GM12865 (cell line): Measurements from ENCODE around the gene ASCL5.

ENCODE experiments used
- DNase-seq: peaks from one replicate; pipeline ENCODE4 v3.0.0; 2010; ENCODE audit warnings: low read depth
- H3K4me3 ChIP-seq: 2 replicates; pipeline ENCODE4 v1.5.1; 2011; ENCODE audit warnings: mild to moderate bottlenecking, low read depth, low read length, control low read depth
- TF ChIP-seq, protein P1 (sequence below): IDR thresholded peaks from 2 replicates; pipeline ENCODE4 v1.5.1; 2011; ENCODE audit warnings: low read length, control low read depth, low read depth, inconsistent platforms; ENCODE audit not compliant: insufficient read depth; ENCODE audit errors: missing control alignments

ASCL5 gene

DNA sequence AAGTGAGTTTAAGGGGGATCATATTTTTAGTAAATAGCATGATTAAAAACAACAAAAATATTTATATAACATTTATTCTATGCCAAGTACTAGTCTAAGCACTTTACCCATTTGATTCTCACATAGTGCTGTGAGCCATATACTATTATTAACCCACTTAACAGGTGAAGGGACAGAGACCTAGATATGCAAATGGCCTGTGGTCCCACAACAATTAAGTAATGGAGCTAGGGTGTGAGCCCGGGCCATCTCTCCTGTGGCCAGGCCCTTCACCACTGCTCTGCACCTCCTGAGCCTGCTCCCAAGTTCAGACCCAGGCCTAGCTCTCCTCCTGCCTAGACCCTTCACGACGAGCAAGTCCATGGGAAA is 537 bp downstream of the ASCL5 start:
- TF ChIP-seq, protein P1, sequence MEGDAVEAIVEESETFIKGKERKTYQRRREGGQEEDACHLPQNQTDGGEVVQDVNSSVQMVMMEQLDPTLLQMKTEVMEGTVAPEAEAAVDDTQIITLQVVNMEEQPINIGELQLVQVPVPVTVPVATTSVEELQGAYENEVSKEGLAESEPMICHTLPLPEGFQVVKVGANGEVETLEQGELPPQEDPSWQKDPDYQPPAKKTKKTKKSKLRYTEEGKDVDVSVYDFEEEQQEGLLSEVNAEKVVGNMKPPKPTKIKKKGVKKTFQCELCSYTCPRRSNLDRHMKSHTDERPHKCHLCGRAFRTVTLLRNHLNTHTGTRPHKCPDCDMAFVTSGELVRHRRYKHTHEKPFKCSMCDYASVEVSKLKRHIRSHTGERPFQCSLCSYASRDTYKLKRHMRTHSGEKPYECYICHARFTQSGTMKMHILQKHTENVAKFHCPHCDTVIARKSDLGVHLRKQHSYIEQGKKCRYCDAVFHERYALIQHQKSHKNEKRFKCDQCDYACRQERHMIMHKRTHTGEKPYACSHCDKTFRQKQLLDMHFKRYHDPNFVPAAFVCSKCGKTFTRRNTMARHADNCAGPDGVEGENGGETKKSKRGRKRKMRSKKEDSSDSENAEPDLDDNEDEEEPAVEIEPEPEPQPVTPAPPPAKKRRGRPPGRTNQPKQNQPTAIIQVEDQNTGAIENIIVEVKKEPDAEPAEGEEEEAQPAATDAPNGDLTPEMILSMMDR, result no peak
- no peak overlapping the region for H3K4me3 ChIP-seq
- no peak for DNase-seq

DNA sequence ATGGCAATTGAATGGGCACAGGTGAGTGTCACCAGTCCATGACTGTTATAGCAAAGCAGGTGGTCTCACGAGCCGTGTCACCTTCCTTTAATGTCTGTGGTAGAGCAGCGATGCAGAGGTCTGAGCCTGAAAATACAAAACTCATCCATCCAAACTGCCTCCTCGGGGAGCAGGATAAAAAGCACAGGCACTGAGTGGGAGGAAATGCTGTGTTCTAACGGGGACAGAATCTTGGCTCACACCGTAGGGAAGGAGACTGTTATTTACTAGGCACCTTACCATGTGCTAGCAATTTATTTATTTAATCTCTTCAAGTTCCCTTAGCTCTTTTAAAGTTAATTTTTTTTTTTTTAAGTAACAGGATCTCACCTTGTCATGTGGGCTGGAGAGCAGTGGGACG is 1.2 kb downstream of the ASCL5 start:
- TF ChIP-seq, protein P1, result no peak
- no peak overlapping the region for H3K4me3 ChIP-seq
- no peak for DNase-seq

DNA sequence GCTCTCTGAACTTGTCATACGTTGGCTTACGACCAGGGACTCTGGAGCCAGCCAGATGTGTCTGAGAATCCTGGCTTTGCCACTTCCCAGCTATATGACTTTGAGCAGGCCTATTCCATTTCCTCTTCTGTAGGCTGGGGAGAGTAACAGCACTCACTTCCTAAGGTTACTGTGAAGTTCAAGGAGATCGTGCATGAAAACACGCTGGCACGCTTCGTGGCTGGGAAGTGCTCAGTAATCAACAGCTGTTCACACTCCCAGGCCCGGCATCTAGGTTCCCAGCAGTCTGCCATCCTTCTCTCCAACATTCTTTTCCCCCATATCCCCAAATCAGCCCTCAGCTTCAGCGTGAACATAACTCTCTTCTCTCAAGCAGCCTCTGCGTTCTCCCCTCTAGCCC is 2.0 kb downstream of the ASCL5 start:
- TF ChIP-seq, protein P1, result no peak

DNA sequence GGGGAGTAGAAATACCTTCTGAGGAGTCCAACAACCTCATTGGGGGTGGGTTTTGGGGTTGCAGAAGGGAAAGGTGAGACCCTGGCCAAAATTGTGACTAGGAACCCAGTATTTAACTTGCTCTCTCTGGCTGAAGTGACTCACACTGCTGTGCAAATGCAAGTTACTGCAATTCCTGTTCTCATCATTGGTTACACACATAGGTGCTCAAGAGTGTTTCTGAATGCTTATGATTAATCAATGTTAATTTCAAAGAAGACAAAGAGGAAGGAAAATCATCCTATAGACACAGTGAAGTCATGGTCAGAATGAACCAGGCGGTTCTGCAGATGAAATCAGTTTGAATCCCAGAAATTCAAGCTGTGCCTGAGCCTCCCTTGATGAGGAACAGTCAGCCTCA is 3.1 kb downstream of the ASCL5 start:
- no peak overlapping the region for H3K4me3 ChIP-seq
- DNase-seq, result no peak
- TF ChIP-seq, protein P1, result no peak

More for the DNA sequence above, 2.0 kb downstream of the ASCL5 start:
- no peak for DNase-seq
- H3K4me3 ChIP-seq, result no peak overlapping the region

DNA sequence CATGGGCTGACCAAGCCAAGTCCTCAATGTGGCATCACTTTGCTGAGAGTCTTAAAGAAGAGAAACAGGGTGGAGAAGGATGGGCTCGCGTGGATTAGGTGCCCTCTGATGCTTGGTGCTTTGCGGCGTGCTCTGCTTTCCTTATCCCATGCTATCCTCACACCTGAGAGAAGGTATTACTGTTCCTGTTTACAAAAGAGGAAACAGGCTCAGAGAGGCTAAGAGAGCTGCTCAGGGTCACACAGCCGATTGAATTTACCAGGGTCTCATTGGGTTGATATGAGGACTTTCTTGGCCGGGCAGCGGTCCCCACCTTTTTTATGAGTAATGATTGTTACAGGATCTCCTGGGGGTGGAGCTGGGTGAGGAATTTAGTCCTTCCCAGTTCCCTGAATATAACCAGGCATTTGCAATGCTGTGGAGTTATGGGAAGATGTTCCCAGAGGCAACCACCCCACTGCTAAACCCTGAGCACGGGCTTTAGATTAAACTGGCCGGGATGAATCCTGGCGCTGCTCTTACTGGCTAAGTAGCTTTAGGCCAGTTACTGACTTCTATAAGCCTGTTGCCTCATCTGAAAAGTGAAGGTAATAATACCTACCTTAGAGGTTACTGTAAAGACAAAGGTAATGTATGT is 4.5 kb downstream of the ASCL5 start:
- DNase-seq, result no peak
- H3K4me3 ChIP-seq, result no peak overlapping the region
- TF ChIP-seq, protein P1, result no peak

DNA sequence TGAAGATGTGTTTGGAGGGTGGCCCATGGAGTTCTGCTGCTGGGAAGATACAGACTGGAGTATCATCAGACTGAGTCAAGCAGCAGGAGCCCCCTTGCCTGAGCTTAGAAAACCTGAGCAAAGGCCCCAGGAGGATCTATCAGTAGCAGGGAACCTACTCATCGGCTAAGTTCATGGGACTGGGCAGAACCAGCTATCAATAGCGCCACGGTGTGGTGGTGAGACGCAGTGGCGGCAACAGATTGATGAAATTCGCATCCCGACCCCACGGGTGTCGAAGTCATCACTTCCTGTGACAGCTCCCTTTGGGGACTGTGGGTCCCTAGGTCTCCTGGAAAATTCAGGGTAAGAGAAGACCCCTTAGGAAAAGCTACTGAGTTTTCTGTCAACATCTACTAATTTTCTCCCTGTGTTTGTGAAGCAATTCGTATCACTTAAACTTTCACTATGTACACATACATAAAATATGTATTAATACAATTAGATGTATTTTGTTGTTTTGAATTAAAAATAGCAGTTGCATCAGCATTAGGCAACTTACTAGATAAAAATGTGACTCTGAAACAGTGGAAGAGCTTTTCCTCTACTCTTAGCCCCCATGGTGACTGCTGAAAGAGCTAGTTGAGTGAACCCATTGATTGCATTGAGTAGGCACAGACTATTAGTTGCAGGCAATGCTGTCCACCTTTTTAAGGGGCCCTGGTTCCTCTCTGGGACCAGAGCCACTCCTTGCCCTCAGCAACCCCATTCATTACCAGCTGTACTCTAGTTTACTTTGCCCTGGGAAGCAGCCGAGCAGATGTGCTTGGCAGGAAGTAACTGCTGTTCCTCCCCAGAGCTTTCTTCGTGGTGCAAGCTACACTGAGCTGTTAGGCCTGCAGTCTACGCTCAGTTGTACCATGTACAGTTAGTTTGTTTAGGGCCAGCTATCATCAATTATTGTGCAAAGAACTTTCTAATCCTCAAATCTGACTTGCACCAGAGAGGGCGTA is 7.5 kb downstream of the ASCL5 start:
- TF ChIP-seq, protein P1, result peak; percentile 83
- H3K4me3 ChIP-seq, result no peak overlapping the region
- peak; percentile 52 for DNase-seq
